GM19099 (cell line): ENCODE results near the gene SLX9.
A peak's percentile ranks its signal among the peaks of the same experiment; 100 is the strongest.

Source experiments
- POLR2A ChIP-seq: IDR thresholded peaks from 3 replicates; pipeline ENCODE4 v1.6.1; 2011; ENCODE audit warnings: low read depth; ENCODE audit not compliant: insufficient read length; ENCODE audit errors: extremely low read depth

The SLX9 gene

GRCh38 chr21:44919913-44920693 lies 19.7 kb upstream of the SLX9 start:
- TF ChIP-seq POLR2A: no peak

GRCh38 chr21:44920694-44921604 lies 18.9 kb upstream of the SLX9 start, which contains the start of gene ITGB2:
Gene ITGB2, minus strand, starts transcription at chr21:44920899. Its CDS starts 10,117 bp downstream, at chr21:44910782.
- peak; percentile 53 for TF ChIP-seq POLR2A

GRCh38 chr21:44921928-44922327 lies 17.9 kb upstream of the SLX9 start:
- TF ChIP-seq POLR2A: no peak

DNA sequence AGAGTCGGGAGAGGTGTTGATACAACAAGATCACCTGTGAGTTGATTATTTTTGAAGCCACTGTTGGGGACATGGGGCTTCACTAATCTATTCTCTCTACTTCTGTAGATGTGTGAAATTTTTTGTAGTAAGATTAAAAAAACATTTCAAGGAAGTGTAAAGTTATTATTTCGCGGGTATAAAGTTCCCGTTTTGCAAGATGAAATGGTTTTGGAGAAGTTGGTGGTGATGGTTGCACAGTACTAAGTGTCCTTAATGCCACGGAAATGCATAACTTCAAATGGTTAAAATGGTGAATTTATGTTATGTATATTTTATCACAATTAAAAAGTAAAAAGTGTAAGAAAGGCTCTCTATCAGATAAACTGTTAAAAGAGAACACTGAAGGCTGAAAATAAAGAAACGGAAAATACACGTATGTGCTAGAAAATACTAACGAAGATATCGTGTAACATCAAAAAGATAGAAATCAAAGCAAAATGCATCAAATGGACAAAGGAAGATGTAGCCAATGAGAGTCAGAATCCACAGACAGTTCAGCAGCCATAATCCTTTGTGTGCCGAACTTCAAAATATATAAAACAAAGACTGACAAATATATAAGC lies 16.2 kb upstream of the SLX9 start:
- TF ChIP-seq POLR2A: no peak

DNA sequence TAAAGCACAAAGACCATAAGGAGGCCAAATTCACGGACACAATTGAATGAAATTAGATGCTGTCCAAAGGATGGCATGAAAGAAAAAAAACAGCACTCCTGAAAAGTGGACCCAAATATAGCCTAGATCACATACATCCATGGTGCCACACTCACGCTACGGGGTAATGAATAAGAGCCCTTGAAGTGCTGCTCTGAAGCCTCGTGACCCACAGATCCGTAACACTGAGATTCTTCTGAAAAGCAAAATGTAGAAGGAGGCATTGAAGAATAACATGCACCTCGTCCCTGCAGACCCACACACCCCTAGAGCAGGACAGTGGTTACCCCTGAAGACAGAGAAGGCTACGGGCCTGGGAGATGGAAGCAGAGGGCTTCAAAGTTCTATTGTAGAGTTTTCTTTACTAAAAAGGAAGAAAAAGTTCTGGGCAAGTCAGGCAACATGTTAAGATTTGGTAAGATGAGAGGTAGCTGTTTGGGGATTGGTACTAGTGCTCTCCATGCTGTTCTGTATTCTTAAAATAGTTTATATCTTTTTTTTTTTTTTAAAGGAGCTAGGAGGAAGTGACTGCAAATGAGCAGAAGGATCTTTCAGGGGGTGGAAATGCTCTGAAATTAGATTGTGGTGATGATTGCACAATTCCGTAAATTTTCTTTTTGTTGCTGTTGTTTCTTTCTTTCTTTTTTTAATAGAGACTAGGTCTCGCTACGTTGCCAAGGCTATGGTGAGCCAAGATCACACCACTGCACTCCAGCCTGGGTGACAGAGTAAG lies 15.0 kb upstream of the SLX9 start:
- TF ChIP-seq POLR2A: no peak

GRCh38 chr21:44925378-44925755 lies 14.5 kb upstream of the SLX9 start:
- TF ChIP-seq POLR2A: no peak

- TF ChIP-seq POLR2A: peak; percentile 32
Observed at GRCh38 chr21:44926331-44927101, 13.3 kb upstream of the SLX9 start.

GRCh38 chr21:44927259-44927586 lies 12.6 kb upstream of the SLX9 start:
- TF ChIP-seq POLR2A: no peak

- peak; percentile 68 for TF ChIP-seq POLR2A
Observed at GRCh38 chr21:44927587-44928461, 12.0 kb upstream of the SLX9 start.

DNA sequence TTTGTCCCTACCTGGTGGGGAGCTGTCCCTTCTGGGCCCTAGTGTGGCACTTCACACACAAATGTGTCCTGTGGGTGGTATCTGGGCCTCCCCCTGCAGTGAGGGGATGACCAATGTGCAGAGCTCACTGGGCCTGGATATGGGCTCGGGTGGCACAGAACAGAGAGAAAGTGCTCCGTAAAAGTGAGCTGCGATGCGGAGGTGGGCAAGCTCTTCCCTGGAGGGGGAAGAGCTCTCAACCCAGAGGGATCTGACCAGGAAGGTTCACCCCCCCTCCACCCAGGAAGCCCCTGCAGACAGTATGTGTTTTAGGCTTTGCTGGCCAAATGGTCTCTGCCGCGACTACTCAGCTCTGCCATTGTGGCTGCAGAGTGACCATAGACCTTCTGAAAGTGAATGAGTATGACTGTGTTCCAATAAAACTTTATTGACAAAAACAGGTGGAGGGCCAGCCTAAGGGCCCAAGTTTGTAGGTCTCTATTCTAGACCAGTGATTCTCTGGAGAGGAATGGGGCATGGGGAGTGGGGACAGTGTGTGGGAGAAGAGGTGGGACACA lies 10.5 kb upstream of the SLX9 start:
- peak; percentile 10 for TF ChIP-seq POLR2A

DNA sequence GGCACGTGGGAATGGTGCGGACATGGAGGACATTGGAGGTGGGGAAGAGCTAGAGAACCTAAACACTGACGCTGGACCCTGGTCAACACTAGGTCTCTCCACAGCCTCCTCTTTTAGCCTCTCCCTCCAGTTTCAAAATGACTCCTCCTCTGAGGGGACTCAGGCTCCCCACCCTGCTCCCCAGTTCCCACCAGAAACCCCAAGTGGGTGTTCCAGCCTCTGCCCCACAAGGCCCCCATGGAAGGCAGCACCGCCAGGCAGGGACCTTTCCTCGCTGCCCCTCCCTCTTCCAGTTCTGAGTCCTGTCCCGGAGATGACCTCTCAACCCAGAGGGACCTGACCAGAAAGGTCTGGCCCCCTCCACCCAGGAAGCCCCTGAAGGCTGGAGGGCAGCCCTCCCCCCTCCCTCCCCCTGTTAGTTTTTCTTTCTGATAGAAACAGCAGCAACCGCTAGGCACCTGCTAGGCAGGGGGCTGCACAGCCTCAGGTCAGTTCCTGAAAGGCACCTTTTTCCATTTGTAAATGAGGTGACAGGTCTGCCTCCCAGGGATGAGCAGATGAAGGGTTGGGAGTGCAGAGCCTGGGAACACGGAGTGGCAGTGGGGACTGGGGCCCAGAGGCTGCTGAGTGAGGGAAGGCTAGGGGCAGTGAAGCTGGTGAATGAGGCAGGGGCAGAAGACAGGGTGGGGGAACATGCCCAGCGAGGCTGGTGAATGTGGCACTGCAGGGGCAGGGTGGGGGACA lies 9.9 kb upstream of the SLX9 start:
- peak; percentile 12 for TF ChIP-seq POLR2A

DNA sequence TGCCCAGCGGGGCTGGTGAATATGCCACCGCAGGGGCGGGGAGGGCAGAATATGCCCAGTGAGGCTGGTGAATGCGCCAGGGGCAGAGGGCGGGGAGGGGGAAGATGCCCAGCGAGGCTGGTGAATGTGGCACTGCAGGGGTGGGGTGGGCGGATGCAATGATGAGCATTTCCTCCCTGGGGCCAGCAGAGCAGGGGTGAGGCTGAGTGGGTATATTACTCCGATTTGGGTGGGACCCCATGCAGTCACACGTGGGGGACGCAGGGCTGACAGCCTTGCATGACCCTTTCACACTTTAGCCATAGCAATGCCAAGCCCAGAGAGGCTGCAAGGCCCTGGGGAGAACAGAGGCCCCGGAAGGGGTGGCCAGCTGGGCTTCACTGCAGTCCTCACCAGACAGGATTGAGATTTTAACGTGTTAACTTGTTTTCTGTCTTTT lies 9.3 kb upstream of the SLX9 start:
- TF ChIP-seq POLR2A: no peak
